DND-41 (cell line): ENCODE results near the gene CERS6.

ENCODE experiments used
- CTCF ChIP-seq: IDR thresholded peaks from 2 replicates; pipeline ENCODE4 v1.5.1; 2012; ENCODE audit warnings: borderline replicate concordance, low read length, moderate library complexity, mild to moderate bottlenecking; ENCODE audit not compliant: poor library complexity, severe bottlenecking; ENCODE audit errors: extremely low read depth
- EZH2 ChIP-seq: IDR thresholded peaks from 3 replicates; pipeline ENCODE4 v1.6.1; 2012; ENCODE audit warnings: borderline replicate concordance, low read depth, mild to moderate bottlenecking, moderate library complexity, low read length, inconsistent platforms; ENCODE audit not compliant: severe bottlenecking

GRCh38 chr2:168773719-168774521 lies 317.8 kb downstream of the CERS6 start:
- peak; percentile 77 for TF ChIP-seq CTCF
- TF ChIP-seq EZH2: no peak
